C4-2B (cell line): ENCODE results near the gene MED13L.

Source experiments
- H3K27ac ChIP-seq: fragments of 450-650 bp; 2 replicates; pipeline ENCODE4 v1.5.1; 2017
- ZFX ChIP-seq: fragments of 450-650 bp; IDR thresholded peaks from 2 replicates; pipeline ENCODE4 v1.6.1; 2017
- TF ChIP-seq, protein P1 (sequence below): fragments of 450-650 bp; conservative IDR thresholded peaks from 2 replicates; pipeline ENCODE4 v1.5.1; 2017; ENCODE audit warnings: mild to moderate bottlenecking

MED13L gene

DNA sequence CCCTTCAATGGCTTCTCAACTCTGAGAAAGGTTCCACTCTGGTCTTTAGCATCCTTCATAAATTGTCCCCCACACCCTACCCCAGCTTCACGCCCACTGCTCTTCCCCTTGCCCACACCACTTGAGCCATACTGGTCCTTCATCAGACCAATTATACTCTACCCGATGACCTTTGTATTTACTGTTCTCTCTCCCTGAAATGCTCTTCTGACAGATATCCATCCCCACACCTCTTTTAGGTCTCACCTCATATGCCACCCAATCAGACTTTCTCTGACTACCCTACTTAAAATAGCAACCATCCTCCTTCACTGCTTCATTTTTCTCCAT lies 135.7 kb downstream of the MED13L start:
- TF ChIP-seq, protein P1, sequence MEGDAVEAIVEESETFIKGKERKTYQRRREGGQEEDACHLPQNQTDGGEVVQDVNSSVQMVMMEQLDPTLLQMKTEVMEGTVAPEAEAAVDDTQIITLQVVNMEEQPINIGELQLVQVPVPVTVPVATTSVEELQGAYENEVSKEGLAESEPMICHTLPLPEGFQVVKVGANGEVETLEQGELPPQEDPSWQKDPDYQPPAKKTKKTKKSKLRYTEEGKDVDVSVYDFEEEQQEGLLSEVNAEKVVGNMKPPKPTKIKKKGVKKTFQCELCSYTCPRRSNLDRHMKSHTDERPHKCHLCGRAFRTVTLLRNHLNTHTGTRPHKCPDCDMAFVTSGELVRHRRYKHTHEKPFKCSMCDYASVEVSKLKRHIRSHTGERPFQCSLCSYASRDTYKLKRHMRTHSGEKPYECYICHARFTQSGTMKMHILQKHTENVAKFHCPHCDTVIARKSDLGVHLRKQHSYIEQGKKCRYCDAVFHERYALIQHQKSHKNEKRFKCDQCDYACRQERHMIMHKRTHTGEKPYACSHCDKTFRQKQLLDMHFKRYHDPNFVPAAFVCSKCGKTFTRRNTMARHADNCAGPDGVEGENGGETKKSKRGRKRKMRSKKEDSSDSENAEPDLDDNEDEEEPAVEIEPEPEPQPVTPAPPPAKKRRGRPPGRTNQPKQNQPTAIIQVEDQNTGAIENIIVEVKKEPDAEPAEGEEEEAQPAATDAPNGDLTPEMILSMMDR: no peak
- no peak for TF ChIP-seq ZFX
- no peak overlapping the region for H3K27ac ChIP-seq

DNA sequence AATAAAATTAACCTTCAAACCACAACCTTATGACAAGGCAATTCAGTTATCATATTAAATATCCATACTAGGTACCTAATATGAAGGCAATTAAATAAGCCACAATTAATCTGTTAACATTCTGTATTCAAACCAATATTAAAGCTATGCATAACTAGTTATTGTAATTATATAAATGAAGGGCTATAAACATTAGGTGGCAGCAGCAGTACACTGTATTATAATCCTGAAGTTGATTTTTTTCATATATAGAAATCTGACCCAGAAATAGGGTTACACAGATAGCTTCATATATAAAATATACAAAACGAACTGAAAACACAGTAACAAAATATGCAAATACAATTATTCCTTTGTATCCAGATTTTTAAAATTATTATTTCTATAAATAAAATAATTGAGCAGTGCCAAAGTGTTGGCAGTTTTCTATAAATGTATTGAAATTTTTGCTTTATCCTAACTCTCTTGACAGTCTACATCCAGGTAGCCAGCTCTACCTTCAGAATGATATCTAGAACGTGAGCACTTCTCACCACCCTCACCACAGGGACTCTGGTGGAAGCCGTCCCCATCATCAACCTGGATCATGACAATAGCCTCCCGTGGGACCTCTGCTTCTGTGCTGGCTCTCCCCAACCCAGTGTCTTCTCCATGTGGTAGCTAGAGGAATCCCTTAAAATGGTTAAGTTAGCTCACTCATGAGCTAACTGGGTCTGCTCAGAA lies 136.2 kb downstream of the MED13L start:
- H3K27ac ChIP-seq: no peak overlapping the region

DNA sequence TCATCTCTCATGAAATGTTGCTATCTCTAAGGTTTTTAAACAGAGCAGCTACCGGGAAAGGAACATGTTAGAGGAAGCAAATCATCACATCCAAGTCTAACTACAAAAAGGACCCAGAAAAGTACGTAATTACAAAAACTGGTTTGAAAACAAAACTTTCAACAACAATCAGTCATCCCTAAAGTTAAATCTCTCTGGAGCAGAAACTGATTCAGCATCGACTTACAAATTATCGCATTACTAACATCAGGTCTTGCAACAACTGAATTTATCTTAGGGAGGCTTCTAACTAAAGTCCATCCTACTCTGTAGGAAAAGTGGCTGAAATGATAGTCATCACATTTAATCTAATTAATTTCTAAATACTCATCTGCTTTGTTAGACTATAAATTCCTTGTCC lies 137.0 kb downstream of the MED13L start:
- TF ChIP-seq ZFX: no peak
- TF ChIP-seq, protein P1: no peak
- H3K27ac ChIP-seq: no peak overlapping the region

More for the DNA sequence above, 136.2 kb downstream of the MED13L start:
- no peak for TF ChIP-seq ZFX
- TF ChIP-seq, protein P1: peak; percentile 46

DNA sequence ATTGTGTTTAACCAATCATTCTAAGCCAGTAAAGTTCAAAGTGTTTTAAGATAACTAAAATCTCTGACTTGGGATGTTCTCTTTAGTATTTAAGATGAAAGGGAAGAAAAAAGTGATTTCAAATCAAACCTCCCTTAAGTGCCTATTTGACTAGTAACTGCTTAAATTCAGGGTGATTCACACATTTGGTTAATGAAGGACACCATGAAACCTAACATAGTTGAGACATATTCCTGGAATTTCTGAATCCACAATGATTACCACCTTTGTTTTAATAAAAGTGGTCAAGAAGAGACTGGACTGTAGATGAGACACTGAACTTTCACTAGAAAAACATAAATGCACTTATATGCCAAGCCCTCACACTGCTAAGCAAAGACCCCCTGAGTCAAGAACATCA lies 138.7 kb downstream of the MED13L start:
- TF ChIP-seq ZFX: no peak
- TF ChIP-seq, protein P1: no peak

DNA sequence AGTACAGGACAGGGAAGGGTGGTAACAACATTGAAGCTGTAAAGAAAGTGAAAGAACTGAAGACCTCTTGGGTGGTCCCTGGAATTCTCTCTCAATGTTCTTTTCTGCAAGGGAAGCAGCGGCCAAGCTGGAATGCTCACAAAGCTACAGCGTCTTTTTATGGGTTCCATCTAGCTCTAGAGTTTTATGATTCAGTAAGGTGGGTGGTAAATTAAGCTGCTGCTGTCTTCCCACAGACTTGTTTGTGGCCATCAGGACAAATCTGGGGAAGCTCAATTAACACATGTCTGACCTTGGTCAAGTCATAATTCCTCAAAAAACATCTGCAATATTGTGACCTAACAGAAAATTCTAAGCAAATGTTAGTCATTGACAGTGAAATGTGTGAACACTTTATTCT lies 139.1 kb downstream of the MED13L start:
- no peak overlapping the region for H3K27ac ChIP-seq
- TF ChIP-seq, protein P1: no peak
- no peak for TF ChIP-seq ZFX

More for the DNA sequence above, 138.7 kb downstream of the MED13L start:
- no peak overlapping the region for H3K27ac ChIP-seq

DNA sequence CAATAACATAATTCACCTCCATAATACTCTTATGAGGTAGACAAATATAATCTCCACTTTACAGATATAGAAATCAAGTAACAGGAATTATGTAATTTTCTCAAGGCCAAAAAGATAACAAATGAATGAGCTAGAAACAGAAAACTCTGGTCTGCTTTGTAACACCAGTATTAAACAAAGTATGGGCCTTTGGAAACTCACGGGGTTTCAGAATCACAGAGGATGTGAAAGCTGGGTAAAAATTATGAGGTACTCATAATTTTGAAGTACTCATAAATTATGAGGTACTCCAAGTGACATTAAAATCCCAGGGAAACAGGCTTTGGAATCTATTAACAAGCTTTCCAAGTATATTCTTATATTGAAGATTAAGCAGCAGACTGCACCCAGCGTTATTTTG lies 140.2 kb downstream of the MED13L start:
- H3K27ac ChIP-seq: no peak overlapping the region
- no peak for TF ChIP-seq ZFX
- TF ChIP-seq, protein P1: no peak

DNA sequence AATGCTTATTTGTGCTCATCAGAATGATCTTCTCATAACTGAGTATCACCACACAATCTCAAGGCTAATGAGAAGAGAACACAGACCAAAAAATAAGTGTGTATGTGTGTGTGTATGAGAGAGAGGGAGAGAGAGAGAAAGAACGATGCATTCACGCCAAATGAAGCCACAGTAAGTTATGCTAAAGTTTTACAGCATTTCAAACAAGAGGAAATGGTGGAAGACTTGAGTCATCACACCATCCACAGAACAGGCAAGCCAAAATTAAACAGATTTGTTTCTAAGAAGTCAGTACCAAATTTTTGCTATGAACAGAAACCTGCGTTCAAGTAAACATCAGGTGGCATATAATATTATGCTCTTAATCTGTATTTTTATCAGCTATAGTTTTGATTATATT lies 141.2 kb downstream of the MED13L start:
- TF ChIP-seq ZFX: no peak
- TF ChIP-seq, protein P1: no peak
- no peak overlapping the region for H3K27ac ChIP-seq
